ENCODE results near the gene RABGGTB. TPM values are rescaled to one million over a fixed set of nuclear protein-coding genes. Genes with fewer than 3 reads are reported as not detected.

The RABGGTB gene
- total RNA-seq = 56.1 and 79.8 TPM in 2 replicates

DNA sequence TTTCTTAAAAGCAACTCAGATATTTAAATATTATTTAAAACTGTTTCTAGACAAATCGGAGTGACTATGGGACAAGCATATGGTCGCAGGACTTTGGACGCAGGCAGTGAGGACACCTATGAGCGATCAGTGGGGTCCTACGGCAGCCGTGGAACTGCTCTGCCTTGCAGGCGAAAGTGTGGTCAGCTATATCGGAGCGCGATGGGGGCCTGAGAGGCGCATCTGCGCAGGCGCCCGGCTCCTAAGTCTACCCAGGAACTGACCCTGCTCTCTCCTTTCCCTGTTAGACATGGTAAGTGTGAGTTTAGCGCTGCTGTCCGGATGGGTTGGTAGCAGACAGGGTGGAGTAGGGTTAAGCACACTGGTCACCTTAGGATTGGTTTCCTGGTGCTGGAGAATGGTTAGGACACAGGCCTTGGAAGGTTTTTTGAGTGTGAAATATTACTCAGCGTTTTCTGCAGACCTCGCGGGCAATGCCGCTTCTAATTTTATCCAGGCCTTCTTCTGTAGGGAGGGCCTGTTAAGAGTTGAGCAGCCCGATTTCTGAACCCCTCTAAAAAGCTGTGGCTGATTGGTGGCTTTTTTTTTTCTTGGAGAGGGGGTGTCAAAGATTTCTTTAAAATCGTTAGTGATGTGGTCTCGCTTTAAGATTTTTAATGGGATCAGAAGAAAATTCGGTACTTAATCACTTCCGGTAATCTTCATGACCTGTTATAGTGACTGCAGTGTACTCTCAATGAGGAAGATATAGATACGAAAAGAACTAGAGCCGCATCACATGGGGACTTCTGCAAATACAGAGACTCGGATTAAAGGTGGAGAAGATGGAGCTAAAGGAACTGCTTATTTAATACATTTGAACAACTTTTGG lies at the start of gene RABGGTB:
Gene RABGGTB, plus strand, starts transcription at position 274 of the 871 bp plus-strand sequence. Its CDS starts 16 bp downstream, at position 290.

DNA sequence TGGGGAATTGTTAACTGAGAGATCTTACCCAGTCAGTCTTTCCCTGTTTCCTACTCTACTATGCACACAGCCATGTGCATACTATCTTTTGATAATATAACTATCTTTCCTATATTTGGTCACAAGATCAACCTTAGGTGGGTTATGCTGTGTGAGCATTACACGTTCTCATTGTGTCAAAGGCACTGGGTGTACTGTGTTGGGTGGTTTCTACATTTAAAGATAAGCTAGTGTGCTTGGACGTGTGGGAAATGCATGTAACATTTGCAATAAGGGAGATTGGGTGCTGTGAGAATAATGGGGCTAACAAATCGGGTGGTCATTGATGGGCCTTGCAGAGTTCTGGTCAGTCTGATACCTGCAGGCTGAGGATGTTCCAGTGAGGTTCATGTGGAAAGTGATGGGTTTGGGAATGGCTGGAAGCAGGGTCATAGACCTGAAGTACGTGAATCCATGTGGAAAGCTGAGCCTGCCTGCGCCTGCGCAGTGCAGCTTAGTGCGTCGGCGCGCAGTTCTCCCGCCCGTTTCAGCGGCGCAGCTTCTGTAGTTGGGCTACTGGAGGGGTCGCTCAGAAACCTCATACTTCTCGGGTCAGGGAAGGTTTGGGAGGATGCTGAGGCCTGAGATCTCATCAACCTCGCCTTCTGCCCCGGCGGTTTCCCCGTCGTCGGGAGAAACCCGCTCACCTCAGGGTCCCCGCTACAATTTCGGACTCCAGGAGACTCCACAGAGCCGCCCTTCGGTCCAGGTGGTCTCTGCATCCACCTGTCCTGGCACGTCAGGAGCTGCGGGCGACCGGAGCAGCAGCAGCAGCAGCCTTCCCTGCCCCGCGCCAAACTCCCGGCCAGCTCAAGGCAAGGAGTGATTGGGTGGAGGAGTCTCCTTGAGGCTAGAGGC lies 10.6 kb downstream of the RABGGTB start, which contains the start of gene MSH4:
Gene MSH4, plus strand, starts transcription at position 507 of the 897 bp plus-strand sequence. Its CDS starts 104 bp downstream, at position 611.

Other genes starting within 250 kb of the RABGGTB start
- gene SLC44A5, start 175.1 kb upstream of the RABGGTB start, total RNA-seq = under 0.01 and 0.15 TPM in 2 replicates
- gene ACADM, start 61.5 kb upstream of the RABGGTB start, total RNA-seq = 27.6 and 39.4 TPM in 2 replicates
- gene MSH4, start 10.6 kb downstream of the RABGGTB start, total RNA-seq = under 0.01 and 0.33 TPM in 2 replicates
- gene ASB17, start 146.1 kb downstream of the RABGGTB start, total RNA-seq = not detected in 2 replicates

Measured in smooth muscle cell of trachea (primary cell).